Ectodermal cell (in vitro differentiated cells): Measurements from ENCODE around the gene SFT2D3.
"Not testable (repeated sequence)": the region's sequence is repeated elsewhere in the genome, so short reads cannot be mapped to it uniquely, and the experiment has no call there.

Source experiments
- H3K27ac ChIP-seq: 2 replicates; pipeline ENCODE4 v1.7.0; 2013; ENCODE audit warnings: mild to moderate bottlenecking, low read depth, low read length; ENCODE audit not compliant: insufficient read depth, poor library complexity, severe bottlenecking
- H3K27me3 ChIP-seq: 2 replicates; pipeline ENCODE4 v1.7.0; 2013; ENCODE audit warnings: mild to moderate bottlenecking, low read length; ENCODE audit not compliant: insufficient read depth, control insufficient read depth, poor library complexity, severe bottlenecking
- H3K36me3 ChIP-seq: one replicate; pipeline ENCODE4 v1.7.0; 2013; ENCODE audit warnings: low read length; ENCODE audit not compliant: control insufficient read depth, insufficient read depth
- H3K4me1 ChIP-seq: one replicate; pipeline ENCODE4 v1.7.0; 2013; ENCODE audit warnings: low read length; ENCODE audit not compliant: control insufficient read depth, insufficient read depth
- H3K4me3 ChIP-seq: 2 replicates; pipeline ENCODE4 v1.7.0; 2013; ENCODE audit warnings: low read depth, low read length, control low read depth; ENCODE audit not compliant: insufficient read depth
- H3K9me3 ChIP-seq: 2 replicates; pipeline ENCODE4 v1.7.0; 2013; ENCODE audit warnings: mild to moderate bottlenecking, low read length, moderate library complexity; ENCODE audit not compliant: control insufficient read depth
- WGBS, 2 experiments: methylation state at CpG; one replicate each; pipeline ENCODE4 v1.1.7; 2013; ENCODE audit warnings: missing lambda C conversion rate in 2 of 2; 5-methylcytosine and 5-hydroxymethylcytosine counted together

Gene SFT2D3

DNA sequence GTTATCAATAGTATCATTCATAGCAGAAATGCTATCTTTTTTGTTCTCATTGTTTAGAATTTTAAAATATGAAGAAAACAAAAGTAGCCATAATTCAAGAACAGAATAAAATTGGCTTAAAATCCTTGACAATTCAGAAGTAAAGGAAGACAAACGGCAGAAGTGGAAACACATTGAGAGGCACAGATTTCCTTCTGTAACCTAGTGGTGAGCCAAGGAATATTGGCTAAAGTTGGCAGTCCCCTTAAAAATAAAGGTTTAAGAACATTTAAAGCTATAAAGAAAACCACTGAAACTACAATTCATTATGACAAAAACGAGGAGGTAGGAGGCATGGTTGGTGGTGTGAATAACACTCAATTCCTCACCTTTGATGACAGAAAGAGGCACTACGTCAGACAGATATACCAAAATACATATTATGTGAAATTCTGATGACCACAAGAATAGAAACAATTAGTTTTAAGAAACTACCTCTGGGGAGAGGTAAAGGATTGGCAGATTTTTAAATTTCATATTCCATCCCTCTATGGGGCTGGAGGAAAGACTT, 42.3 kb downstream of the SFT2D3 start:
- 92 to 94% methylated on average over 1 of the region's 3 CpGs for WGBS, 2 experiments
- no peak overlapping the region for H3K27ac ChIP-seq
- H3K4me3 ChIP-seq, result no peak overlapping the region
- peaks cover 3% of the 10 kb centered on the region for H3K36me3 ChIP-seq
- no peaks in the 10 kb centered on the region for H3K9me3 ChIP-seq
- H3K27me3 ChIP-seq, result no peaks in the 10 kb centered on the region
- H3K4me1 ChIP-seq, result no peaks in the 10 kb centered on the region

DNA sequence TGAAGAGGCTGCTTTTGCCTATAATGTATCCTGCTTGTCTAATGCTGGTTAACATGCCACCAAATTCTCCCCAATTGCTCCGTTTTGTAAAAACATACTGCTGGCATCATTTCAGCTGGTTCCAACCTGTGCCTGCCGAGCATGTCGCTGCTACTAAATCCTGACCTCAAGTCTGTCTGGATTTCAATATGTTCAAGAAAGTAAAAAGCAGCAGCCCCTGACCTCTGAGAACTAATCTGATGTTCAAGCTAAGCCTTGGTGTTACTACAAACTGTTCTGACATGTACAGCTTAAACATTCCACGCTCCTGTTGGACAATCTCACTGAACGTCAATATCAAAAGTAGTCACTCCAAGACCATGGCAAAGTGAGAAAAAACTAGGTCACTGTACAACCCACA, 46.3 kb downstream of the SFT2D3 start:
- Histone ChIP-seq H3K36me3 (no peaks in the 10 kb centered on the region), H3K4me1 (no peaks in the 10 kb centered on the region), H3K27me3 (no peaks in the 10 kb centered on the region), H3K4me3 (no peak overlapping the region), H3K9me3 (no peaks in the 10 kb centered on the region), H3K27ac (no peak overlapping the region)
- WGBS, 2 experiments, result 92 to 95% methylated on average over 5 of the region's 5 CpGs

DNA sequence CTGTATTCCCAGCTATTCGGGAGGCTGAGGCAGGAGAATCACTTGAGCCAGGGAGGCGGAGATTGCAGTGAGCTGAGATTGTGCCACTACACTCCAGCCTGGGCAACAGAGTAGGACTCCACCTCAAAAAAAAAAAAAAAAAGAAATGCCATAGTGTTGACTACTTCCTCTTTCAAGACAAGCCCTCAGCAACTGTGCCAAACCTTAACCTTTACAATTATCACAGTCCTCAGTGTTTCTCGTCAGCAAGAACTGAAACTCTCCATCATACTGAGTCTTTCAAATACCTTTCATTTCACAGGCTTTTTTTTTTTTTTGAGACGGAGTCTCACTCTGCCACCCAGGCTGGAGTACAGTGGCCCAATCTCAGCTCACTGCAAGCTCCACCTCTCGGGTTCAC, 48.2 kb downstream of the SFT2D3 start:
- H3K9me3 ChIP-seq, H3K27me3 ChIP-seq, H3K4me3 ChIP-seq, H3K27ac ChIP-seq, H3K36me3 ChIP-seq, H3K4me1 ChIP-seq: not testable (repeated sequence)
- WGBS, 2 experiments, result 88 to 89% methylated on average over 5 of the region's 5 CpGs

DNA sequence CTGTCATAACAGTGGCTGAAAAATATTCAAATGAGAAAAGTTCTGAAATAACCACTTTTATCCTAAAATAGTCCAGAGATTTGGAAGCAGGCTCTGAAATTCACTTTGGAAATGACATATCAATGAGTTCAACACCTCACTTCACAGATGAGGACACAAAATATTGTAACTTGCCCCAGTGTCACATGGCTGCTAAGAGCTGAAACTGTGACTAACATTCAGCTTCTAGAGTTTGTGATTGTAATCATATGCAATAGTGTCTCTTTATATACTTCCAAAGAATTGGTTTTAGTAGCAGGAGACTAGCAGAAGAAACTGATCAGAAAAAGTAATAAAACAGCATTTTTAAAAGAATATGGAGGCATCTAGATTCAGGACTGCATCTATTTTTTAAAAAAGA, 52.1 kb downstream of the SFT2D3 start:
- no peaks in the 10 kb centered on the region for H3K9me3 ChIP-seq
- H3K27me3 ChIP-seq, result no peaks in the 10 kb centered on the region
- no peaks in the 10 kb centered on the region for H3K36me3 ChIP-seq
- no peak overlapping the region for H3K4me3 ChIP-seq
- H3K27ac ChIP-seq, result peak overlapping the region; percentile 16
- H3K4me1 ChIP-seq, result no peaks in the 10 kb centered on the region

DNA sequence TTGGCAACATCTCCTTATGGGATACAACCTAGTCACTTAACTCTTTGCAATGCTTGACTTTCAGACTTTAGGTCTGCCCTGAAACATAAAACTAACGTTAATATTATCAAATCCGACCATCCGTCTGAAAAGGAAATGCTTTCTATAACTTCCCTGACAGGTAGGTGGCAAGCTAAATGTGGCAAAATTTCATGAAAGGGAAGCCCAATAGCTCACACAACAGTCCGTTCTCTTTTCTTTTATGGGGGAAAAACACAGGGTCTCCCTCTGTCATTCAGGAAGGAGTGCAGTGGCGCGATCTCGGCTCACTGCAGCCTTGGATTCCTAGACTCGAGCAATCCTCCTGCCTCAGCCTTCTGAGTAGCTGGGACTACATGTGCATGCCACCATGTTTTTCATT, 52.9 kb downstream of the SFT2D3 start:
- H3K27ac ChIP-seq, result no peak overlapping the region
- H3K27me3 ChIP-seq, result no peaks in the 10 kb centered on the region
- H3K4me1 ChIP-seq, result no peaks in the 10 kb centered on the region
- WGBS, 2 experiments, result 93 to 94% methylated on average over 8 of the region's 8 CpGs
- H3K4me3 ChIP-seq, result no peak overlapping the region
- H3K36me3 ChIP-seq, result no peaks in the 10 kb centered on the region
- no peaks in the 10 kb centered on the region for H3K9me3 ChIP-seq
